Trophoblast cell (in vitro differentiated cells and primary cell): ENCODE data around the gene BCAP31.

Source experiments
- DNase-seq, 2 donors: peaks; one replicate each; pipeline ENCODE4 v3.0.0-alpha.2; 2016
- H2AFZ ChIP-seq: 2 replicates; pipeline ENCODE4 v1.6.1; 2013; ENCODE audit warnings: low read length, moderate library complexity, mild to moderate bottlenecking; ENCODE audit not compliant: insufficient read depth, poor library complexity
- H2AK5ac ChIP-seq: 2 replicates; pipeline ENCODE4 v1.6.1; 2013; ENCODE audit warnings: mild to moderate bottlenecking, low read length
- H2BK120ac ChIP-seq: 2 replicates; pipeline ENCODE4 v1.6.1; 2013; ENCODE audit warnings: low read length, mild to moderate bottlenecking, moderate library complexity; ENCODE audit not compliant: insufficient read depth, poor library complexity
- H2BK12ac ChIP-seq: 2 replicates; pipeline ENCODE4 v1.6.1; 2013; ENCODE audit warnings: mild to moderate bottlenecking, low read length, moderate library complexity
- H2BK5ac ChIP-seq: 2 replicates; pipeline ENCODE4 v1.6.1; 2013; ENCODE audit warnings: low read length, low read depth, moderate library complexity, mild to moderate bottlenecking; ENCODE audit not compliant: poor library complexity
- H3K14ac ChIP-seq: 2 replicates; pipeline ENCODE4 v1.6.1; 2013; ENCODE audit warnings: mild to moderate bottlenecking, low read length
- H3K18ac ChIP-seq: 2 replicates; pipeline ENCODE4 v1.6.1; 2013; ENCODE audit warnings: mild to moderate bottlenecking, low read length
- H3K23ac ChIP-seq: 2 replicates; pipeline ENCODE4 v1.6.1; 2013; ENCODE audit warnings: low read length
- H3K27ac ChIP-seq: 2 replicates; pipeline ENCODE4 v1.5.1; 2013; ENCODE audit warnings: low read depth, mild to moderate bottlenecking, inconsistent platforms, low read length, moderate library complexity
- H3K27me3 ChIP-seq: 2 replicates; pipeline ENCODE4 v1.6.1; 2013; ENCODE audit warnings: inconsistent platforms, mild to moderate bottlenecking, low read length, moderate library complexity; ENCODE audit not compliant: insufficient read depth
- H3K36me3 ChIP-seq, 2 experiments: 1 replicate in 1 of 2; 2 replicates in 1 of 2; pipeline ENCODE4 v1.6.1; 2013; ENCODE audit warnings: low read length in 2 of 2, mild to moderate bottlenecking in 2 of 2, moderate library complexity in 1 of 2; ENCODE audit not compliant: insufficient read depth in 2 of 2, control insufficient read depth in 1 of 2
- H3K4ac ChIP-seq: 2 replicates; pipeline ENCODE4 v1.6.1; 2013; ENCODE audit warnings: low read depth, mild to moderate bottlenecking, low read length, moderate library complexity
- H3K4me1 ChIP-seq, 2 experiments: 1 replicate in 1 of 2; 2 replicates in 1 of 2; pipeline ENCODE4 v1.6.1; 2013; ENCODE audit warnings: low read length in 2 of 2, mild to moderate bottlenecking in 2 of 2, moderate library complexity in 1 of 2; ENCODE audit not compliant: insufficient read depth in 2 of 2, control insufficient read depth in 1 of 2
- H3K4me2 ChIP-seq: 2 replicates; pipeline ENCODE4 v1.6.1; 2013; ENCODE audit warnings: inconsistent platforms, mild to moderate bottlenecking, low read length, moderate library complexity
- H3K4me3 ChIP-seq: 2 replicates; pipeline ENCODE4 v1.5.1; 2013; ENCODE audit warnings: mild to moderate bottlenecking, low read depth, low read length, inconsistent platforms
- H3K79me1 ChIP-seq: one replicate; pipeline ENCODE4 v1.6.1; 2013; ENCODE audit warnings: low read length
- H3K79me2 ChIP-seq: 2 replicates; pipeline ENCODE4 v1.6.1; 2013; ENCODE audit warnings: low read length, mild to moderate bottlenecking; ENCODE audit not compliant: control insufficient read depth, insufficient read depth, poor library complexity
- H3K9ac ChIP-seq: 2 replicates; pipeline ENCODE4 v1.6.1; 2013; ENCODE audit warnings: mild to moderate bottlenecking, low read length
- H3K9me3 ChIP-seq: 2 replicates; pipeline ENCODE4 v1.6.1; 2013; ENCODE audit warnings: low read depth, mild to moderate bottlenecking, control low read depth, inconsistent platforms, low read length; ENCODE audit not compliant: insufficient read depth
- H4K12ac ChIP-seq: 2 replicates; pipeline ENCODE4 v1.6.1; 2013; ENCODE audit warnings: low read depth, mild to moderate bottlenecking, low read length, moderate library complexity
- H4K8ac ChIP-seq: 2 replicates; pipeline ENCODE4 v1.6.1; 2013; ENCODE audit warnings: low read depth, mild to moderate bottlenecking, low read length, moderate library complexity
- H4K91ac ChIP-seq: one replicate; pipeline ENCODE4 v1.6.1; 2013; ENCODE audit warnings: low read depth, mild to moderate bottlenecking, low read length, moderate library complexity
- WGBS: extraction: QIAGEN DNeasy Blood & Tissue Kit; methylation state at CpG from one replicate; pipeline ENCODE4 v1.1.7; 2013; ENCODE audit warnings: missing lambda C conversion rate; ENCODE audit not compliant: insufficient read length, insufficient coverage; ENCODE audit errors: extremely low coverage; 5-methylcytosine and 5-hydroxymethylcytosine counted together

The BCAP31 gene

GRCh38 chrX:153709726-153710674, 14.2 kb downstream of the BCAP31 start:
- Histone ChIP-seq H4K91ac (no peak overlapping the region), H3K4me2 (no peak overlapping the region), H4K12ac (peak overlapping the region; percentile 30), H4K8ac (no peak overlapping the region), H3K79me2 (no peaks in the 10 kb centered on the region), H3K79me1 (peaks cover 2% of the 10 kb centered on the region), H3K23ac (no peak overlapping the region), H2BK5ac (no peak overlapping the region), H2BK120ac (no peak overlapping the region), H2AK5ac (no peak overlapping the region), H3K4me3 (no peak overlapping the region), H3K36me3 (peaks cover 44 to 56% of the 10 kb centered on the region in 2 experiments), H3K27me3 (no peaks in the 10 kb centered on the region), H3K18ac (no peak overlapping the region), H3K27ac (no peak overlapping the region), H2BK12ac (no peak overlapping the region), H3K9me3 (no peaks in the 10 kb centered on the region), H2AFZ (no peak overlapping the region), H3K9ac (no peak overlapping the region), H3K14ac (no peak overlapping the region), H3K4me1 (peaks cover 5 to 8% of the 10 kb centered on the region in 2 experiments), H3K4ac (no peak overlapping the region)
- WGBS: no CpG with 5 or more reads among the region's 27 CpGs
- no peak for DNase-seq

- Histone ChIP-seq H3K23ac (no peak overlapping the region), H3K9ac (no peak overlapping the region), H3K18ac (no peak overlapping the region), H3K14ac (no peak overlapping the region), H2BK5ac (no peak overlapping the region), H3K79me1 (peaks cover 2% of the 10 kb centered on the region), H4K91ac (no peak overlapping the region), H3K9me3 (no peaks in the 10 kb centered on the region), H2BK120ac (no peak overlapping the region), H4K12ac (no peak overlapping the region), H3K4me2 (no peak overlapping the region), H4K8ac (no peak overlapping the region), H2AFZ (no peak overlapping the region), H3K79me2 (no peaks in the 10 kb centered on the region), H3K4me3 (no peak overlapping the region), H2AK5ac (no peak overlapping the region), H3K27me3 (no peaks in the 10 kb centered on the region), H3K27ac (peak overlapping the region; percentile 56), H3K36me3 (peaks cover 52 to 59% of the 10 kb centered on the region in 2 experiments), H3K4ac (no peak overlapping the region), H3K4me1 (peaks cover 5 to 8% of the 10 kb centered on the region in 2 experiments), H2BK12ac (no peak overlapping the region)
- WGBS: no CpG with 5 or more reads among the region's 13 CpGs
- DNase-seq: peak; percentile 81 to 88
These were observed 15.8 kb downstream of the BCAP31 start for GRCh38 chrX:153708415-153708814.

- no peak for DNase-seq
- no peaks in the 10 kb centered on the region for H3K79me2 ChIP-seq
- H3K4ac ChIP-seq: no peak overlapping the region
- no peak overlapping the region for H2BK120ac ChIP-seq
- H3K4me1 ChIP-seq: peaks cover 5 to 8% of the 10 kb centered on the region in 2 experiments
- H3K9me3 ChIP-seq: no peaks in the 10 kb centered on the region
- H3K14ac ChIP-seq: no peak overlapping the region
- H4K12ac ChIP-seq: no peak overlapping the region
- H2AFZ ChIP-seq: no peak overlapping the region
- no CpG with 5 or more reads among the region's 6 CpGs for WGBS
- H3K27me3 ChIP-seq: no peaks in the 10 kb centered on the region
- no peak overlapping the region for H4K8ac ChIP-seq
- no peak overlapping the region for H3K23ac ChIP-seq
- H2AK5ac ChIP-seq: no peak overlapping the region
- no peak overlapping the region for H3K9ac ChIP-seq
- H3K4me2 ChIP-seq: no peak overlapping the region
- no peak overlapping the region for H2BK5ac ChIP-seq
- no peak overlapping the region for H4K91ac ChIP-seq
- no peak overlapping the region for H3K18ac ChIP-seq
- peaks cover 2% of the 10 kb centered on the region for H3K79me1 ChIP-seq
- no peak overlapping the region for H3K4me3 ChIP-seq
- H3K27ac ChIP-seq: no peak overlapping the region
- H3K36me3 ChIP-seq: peaks cover 62 to 63% of the 10 kb centered on the region in 2 experiments
- H2BK12ac ChIP-seq: no peak overlapping the region
These were observed 16.8 kb downstream of the BCAP31 start for GRCh38 chrX:153707406-153707805.

- Histone ChIP-seq H2AK5ac (no peak overlapping the region), H3K27ac (no peak overlapping the region), H3K79me1 (peaks cover 2% of the 10 kb centered on the region), H3K18ac (no peak overlapping the region), H3K79me2 (no peaks in the 10 kb centered on the region), H3K4me1 (peaks cover 5 to 8% of the 10 kb centered on the region in 2 experiments), H3K14ac (no peak overlapping the region), H3K4me3 (no peak overlapping the region), H2AFZ (no peak overlapping the region), H3K4me2 (no peak overlapping the region), H4K91ac (no peak overlapping the region), H3K27me3 (no peaks in the 10 kb centered on the region), H2BK5ac (no peak overlapping the region), H4K8ac (no peak overlapping the region), H4K12ac (no peak overlapping the region), H3K36me3 (peaks cover 66 to 68% of the 10 kb centered on the region in 2 experiments), H2BK120ac (no peak overlapping the region), H3K23ac (no peak overlapping the region), H3K4ac (no peak overlapping the region), H3K9ac (no peak overlapping the region), H2BK12ac (no peak overlapping the region), H3K9me3 (no peaks in the 10 kb centered on the region)
- WGBS: no CpG with 5 or more reads among the region's 9 CpGs
- no peak for DNase-seq
These were observed 17.4 kb downstream of the BCAP31 start for GRCh38 chrX:153706799-153707198.
